Left lung (tissue), 10 donors: Measurements from ENCODE around the gene EXD2. TPM values are rescaled to one million over a fixed set of nuclear protein-coding genes. Genes with fewer than 3 reads are reported as not detected.
A peak's percentile ranks its signal among the peaks of the same experiment; 100 is the strongest.
"Not testable (repeated sequence)": the region's sequence is repeated elsewhere in the genome, so short reads cannot be mapped to it uniquely, and the experiment has no call there.

ENCODE experiments used
- ATAC-seq: fragments of 200-7000 bp; cut with Tn5 transposase; one replicate; pipeline ENCODE4 v1.9.1; 2020; ENCODE audit warnings: moderate library complexity
- DNase-seq, 4 donors: peaks; one replicate each; pipeline ENCODE4 v3.0.0-alpha.2; 2013 to 2020
- H3K27ac ChIP-seq, 2 donors: fragments of 200-600 bp; sonication (generic) in 1 of 2; one replicate each; pipeline versions ENCODE4 v1.5.0 to v1.8.0; 2020 to 2021
- H3K27me3 ChIP-seq, 2 donors: fragments of 200-600 bp; sonication (generic) in 1 of 2; one replicate each; pipeline versions ENCODE4 v1.5.0 to v1.8.0; 2020 to 2021
- H3K36me3 ChIP-seq, 2 donors: fragments of 200-600 bp; sonication (generic) in 1 of 2; one replicate each; pipeline versions ENCODE4 v1.5.0 to v1.8.0; 2020 to 2021
- H3K4me1 ChIP-seq, 2 donors: fragments of 200-600 bp; one replicate each; pipeline ENCODE4 v1.8.0; 2021
- H3K4me3 ChIP-seq, 2 donors: fragments of 200-600 bp; sonication (generic) in 1 of 2; one replicate each; pipeline versions ENCODE4 v1.5.0 to v1.8.0; 2020 to 2021; ENCODE audit warnings: mild to moderate bottlenecking in 1 of 2
- H3K9me3 ChIP-seq, 2 donors: fragments of 200-600 bp; sonication (generic) in 1 of 2; one replicate each; pipeline versions ENCODE4 v1.5.0 to v1.8.0; 2020 to 2021
- CTCF ChIP-seq, 2 donors: fragments of 200-600 bp; sonication (generic) in 1 of 2; IDR thresholded peaks; one replicate each; pipeline versions ENCODE4 v1.5.0 to v1.8.0; 2021; ENCODE audit warnings: antibody characterized with exemption in 2 of 2
- intact Hi-C, 2 donors: fragments of 100-400 bp; cut with DNase I; formaldehyde crosslinking; loops; one replicate each; pipeline versions ENCODE4 v1.11.2 to v1.14.2; 2022
- polyA plus RNA-seq, 6 donors: library from polyadenylated mRNA; unstranded; fragments of 120-200 nt; gene quantifications; one replicate each; pipeline ENCODE4 v1.2.1, GENCODE V29; 2013; ENCODE audit not compliant: insufficient read length in 6 of 6
- total RNA-seq, 2 donors: library from RNA; stranded (reverse); fragmentation: NEBNext Ultra II Directional; extraction: Animal tissue kit (Norgen Biotek cat#: 25700); gene quantifications; one replicate each; pipeline ENCODE4 v1.2.1, GENCODE V29; 2021
- donor health status: DM: no; HTN: yes; CAD: no.
- donor health status: DM: no; HTN: no; CAD: no.

Gene EXD2
- total and polyA plus RNA-seq, 8 donors, result 24.0 to 39.0 (median 31.4) TPM

- no peak for ATAC-seq
- no peaks in the 10 kb centered on the region for H3K27me3 ChIP-seq
- no peak overlapping the region for H3K4me3 ChIP-seq
- TF ChIP-seq CTCF (IDR thresholded peaks at IDR 0.05), result no peak
- H3K27ac ChIP-seq, result no peak overlapping the region
- no peaks in the 10 kb centered on the region for H3K9me3 ChIP-seq
- DNase-seq, result no peak
- intact Hi-C loops, result no loop called here
- H3K36me3 ChIP-seq, result no peaks in the 10 kb centered on the region
- H3K4me1 ChIP-seq, result no peaks in the 10 kb centered on the region
These were observed 83.0 kb downstream of the EXD2 start for GRCh38 chr14:69274321-69274720.

DNA sequence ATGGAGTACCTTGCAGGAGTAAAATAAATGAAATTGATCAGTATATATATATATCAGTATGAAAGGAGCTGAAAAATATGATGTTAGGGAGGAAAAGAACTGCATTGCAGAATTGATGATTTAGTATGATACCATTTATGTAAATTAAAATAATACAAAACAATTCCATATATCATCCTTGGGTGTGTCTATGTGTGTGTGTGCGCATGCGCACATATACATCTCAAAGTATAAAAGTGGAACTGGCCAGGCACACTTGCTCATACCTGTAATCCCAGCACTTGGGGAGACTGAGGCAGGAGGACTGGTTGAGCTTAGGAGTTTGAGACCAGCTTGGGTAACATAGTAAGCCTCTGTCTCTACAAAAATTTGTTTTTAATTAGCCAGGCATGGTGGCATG lies 84.0 kb downstream of the EXD2 start:
- DNase-seq (no peak), ATAC-seq (no peak)
- Histone ChIP-seq H3K36me3 (no peaks in the 10 kb centered on the region), H3K27me3 (no peaks in the 10 kb centered on the region), H3K4me1 (no peaks in the 10 kb centered on the region), H3K4me3 (no peak overlapping the region), H3K27ac (no peak overlapping the region), H3K9me3 (no peaks in the 10 kb centered on the region)
- intact Hi-C loops, result no loop called here
- no peak for TF ChIP-seq CTCF (IDR thresholded peaks at IDR 0.05)

- H3K27ac ChIP-seq, H3K27me3 ChIP-seq, ATAC-seq, intact Hi-C loops, H3K4me1 ChIP-seq, H3K36me3 ChIP-seq, H3K4me3 ChIP-seq, DNase-seq, H3K9me3 ChIP-seq: not testable (repeated sequence)
These were observed 86.1 kb downstream of the EXD2 start for GRCh38 chr14:69277356-69277755.

DNA sequence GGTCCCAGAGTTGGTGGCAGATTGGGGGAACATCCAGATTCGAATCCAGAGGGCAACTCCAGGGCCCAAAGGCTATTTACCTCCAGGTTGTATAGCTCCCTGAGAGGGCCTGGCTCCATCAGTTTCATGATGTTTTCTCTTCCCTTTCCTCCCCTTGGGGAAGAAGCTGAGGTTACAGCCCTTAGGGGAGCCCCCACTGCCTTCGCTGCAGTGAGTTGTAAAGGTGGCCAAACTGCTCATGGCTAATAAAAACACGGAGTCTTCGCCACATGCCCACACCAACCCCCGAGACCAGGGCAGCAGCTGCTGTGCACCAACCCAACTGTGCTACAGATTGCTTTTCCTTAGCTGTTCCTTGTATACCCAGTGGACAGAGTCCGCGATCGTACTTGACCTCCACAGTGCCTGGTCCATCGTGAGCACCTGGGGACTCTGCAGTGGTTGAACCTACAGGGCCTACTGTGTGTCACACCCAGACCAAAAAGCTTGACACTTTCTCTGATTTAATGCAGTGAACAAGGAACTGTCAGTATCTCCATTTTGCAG lies 89.5 kb downstream of the EXD2 start:
- ATAC-seq (no peak), DNase-seq (no peak)
- no peak overlapping the region for H3K4me3 ChIP-seq
- H3K4me1 ChIP-seq, result no peaks in the 10 kb centered on the region
- H3K36me3 ChIP-seq, result no peaks in the 10 kb centered on the region
- no peaks in the 10 kb centered on the region for H3K27me3 ChIP-seq
- H3K9me3 ChIP-seq, result no peaks in the 10 kb centered on the region
- H3K27ac ChIP-seq, result no peak overlapping the region
- intact Hi-C loops, result no loop called here
- TF ChIP-seq CTCF (IDR thresholded peaks at IDR 0.05), result no peak

GRCh38 chr14:69281450-69282169 lies 90.3 kb downstream of the EXD2 start:
- Histone ChIP-seq H3K4me3 (no peak overlapping the region), H3K9me3 (no peaks in the 10 kb centered on the region), H3K27ac (no peak overlapping the region), H3K36me3 (no peaks in the 10 kb centered on the region), H3K27me3 (no peaks in the 10 kb centered on the region), H3K4me1 (no peaks in the 10 kb centered on the region)
- DNase-seq (peak in 1 of 4 donors; percentile 54), ATAC-seq (peak; percentile 80)
- intact Hi-C loops, result no loop called here
- no peak for TF ChIP-seq CTCF (IDR thresholded peaks at IDR 0.05)

GRCh38 chr14:69282448-69282847 lies 91.2 kb downstream of the EXD2 start:
- TF ChIP-seq CTCF (IDR thresholded peaks at IDR 0.05), result no peak
- intact Hi-C loops, result no loop called here
- H3K4me3 ChIP-seq, result no peak overlapping the region
- H3K36me3 ChIP-seq, result no peaks in the 10 kb centered on the region
- DNase-seq, result no peak
- no peak for ATAC-seq
- no peak overlapping the region for H3K27ac ChIP-seq
- no peaks in the 10 kb centered on the region for H3K4me1 ChIP-seq
- no peaks in the 10 kb centered on the region for H3K9me3 ChIP-seq
- H3K27me3 ChIP-seq, result no peaks in the 10 kb centered on the region
